ENCODE data around the gene SPRY4. TPM values are rescaled to one million over a fixed set of nuclear protein-coding genes. Genes with fewer than 3 reads are reported as not detected.

The SPRY4 gene
- polyA plus RNA-seq, 2 donors = 0.65 to 1.3 TPM

GRCh38 chr5:142317753-142318152 is 7.1 kb downstream of the SPRY4 start:
- peaks cover 0 to 5% of the 10 kb centered on the region in 2 donors for H3K36me3 ChIP-seq (ENCODE audit: control insufficient read depth in 2 of 2, insufficient read depth in 2 of 2, low read length in 1 of 2)
- no peak overlapping the region for H3K4me3 ChIP-seq (ENCODE audit: low read depth in 1 of 2, low read length in 2 of 2)
- no peaks in the 10 kb centered on the region for H3K9me3 ChIP-seq (ENCODE audit: control insufficient read depth in 2 of 2, insufficient read depth in 1 of 2, low read depth in 1 of 2, low read length in 1 of 2)
- no peak overlapping the region for H3K27ac ChIP-seq (ENCODE audit: low read depth in 2 of 2, low read length in 1 of 2)
- 69 to 77% methylated on average over 5 of the region's 5 CpGs for whole genome bisulfite sequencing, 2 donors
- peaks cover 0 to 2% of the 10 kb centered on the region in 2 donors for H3K27me3 ChIP-seq (ENCODE audit: control insufficient read depth in 1 of 2, insufficient read depth in 2 of 2, low read length in 2 of 2)
- H3K4me1 ChIP-seq (ENCODE audit: control insufficient read depth in 2 of 2, insufficient read depth in 2 of 2, low read length in 1 of 2) = no peaks in the 10 kb centered on the region

- Histone ChIP-seq H3K27ac (ENCODE audit: low read depth in 2 of 2, low read length in 1 of 2) (no peak overlapping the region), H3K4me1 (ENCODE audit: control insufficient read depth in 2 of 2, insufficient read depth in 2 of 2, low read length in 1 of 2) (no peaks in the 10 kb centered on the region), H3K27me3 (ENCODE audit: control insufficient read depth in 1 of 2, insufficient read depth in 2 of 2, low read length in 2 of 2) (no peaks in the 10 kb centered on the region), H3K9me3 (ENCODE audit: control insufficient read depth in 2 of 2, insufficient read depth in 1 of 2, low read depth in 1 of 2, low read length in 1 of 2) (no peaks in the 10 kb centered on the region), H3K36me3 (ENCODE audit: control insufficient read depth in 2 of 2, insufficient read depth in 2 of 2, low read length in 1 of 2) (peaks cover 0 to 5% of the 10 kb centered on the region in 2 donors), H3K4me3 (ENCODE audit: low read depth in 1 of 2, low read length in 2 of 2) (no peak overlapping the region)
- WGBS, 2 donors = 65 to 68% methylated on average over 5 of the region's 5 CpGs
These were observed 7.6 kb downstream of the SPRY4 start for GRCh38 chr5:142317173-142317572.

DNA sequence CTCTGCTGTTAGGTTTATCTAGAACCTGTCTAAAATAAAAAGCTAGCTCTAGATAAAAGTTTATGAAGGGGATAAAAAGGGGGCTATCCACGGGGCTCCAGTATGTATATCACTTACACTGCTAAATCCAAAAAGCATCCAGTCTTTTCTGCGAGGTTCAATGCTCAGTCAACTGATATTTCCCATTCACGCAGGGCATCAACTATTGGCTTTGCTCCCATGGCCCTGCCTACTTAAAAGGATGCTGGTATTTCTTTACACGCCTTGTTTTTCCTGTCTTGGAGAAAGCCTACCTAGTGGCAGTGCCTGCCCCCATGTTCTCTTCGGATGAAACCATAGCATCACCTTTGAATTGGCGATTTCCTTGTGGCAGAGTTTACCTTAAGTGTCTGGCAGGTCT is 8.1 kb downstream of the SPRY4 start:
- Histone ChIP-seq H3K27ac (ENCODE audit: low read depth in 2 of 2, low read length in 1 of 2) (no peak overlapping the region), H3K4me1 (ENCODE audit: control insufficient read depth in 2 of 2, insufficient read depth in 2 of 2, low read length in 1 of 2) (no peaks in the 10 kb centered on the region), H3K9me3 (ENCODE audit: control insufficient read depth in 2 of 2, insufficient read depth in 1 of 2, low read depth in 1 of 2, low read length in 1 of 2) (no peaks in the 10 kb centered on the region), H3K36me3 (ENCODE audit: control insufficient read depth in 2 of 2, insufficient read depth in 2 of 2, low read length in 1 of 2) (peaks cover 0 to 5% of the 10 kb centered on the region in 2 donors), H3K4me3 (ENCODE audit: low read depth in 1 of 2, low read length in 2 of 2) (no peak overlapping the region), H3K27me3 (ENCODE audit: control insufficient read depth in 1 of 2, insufficient read depth in 2 of 2, low read length in 2 of 2) (no peaks in the 10 kb centered on the region)
- 63 to 66% methylated on average over 6 of the region's 6 CpGs for WGBS, 2 donors

DNA sequence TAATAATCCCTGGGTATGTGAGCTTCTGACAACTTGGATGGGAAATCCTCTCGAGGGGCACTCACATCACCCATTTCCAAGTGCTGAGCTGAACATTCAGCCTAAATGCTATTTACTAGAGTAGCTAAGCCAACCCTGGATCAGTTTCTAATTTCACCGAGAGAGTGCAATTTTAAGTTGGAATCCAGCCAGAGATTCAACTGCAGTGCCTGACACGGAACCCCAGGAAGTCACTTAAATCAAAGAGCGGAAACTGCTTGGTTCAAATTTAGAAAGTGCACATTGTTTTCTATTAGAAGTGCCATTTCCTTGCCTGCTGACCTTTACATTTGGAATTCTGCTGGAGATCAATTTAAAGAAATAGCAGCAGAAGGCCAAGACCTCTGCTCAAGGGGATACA is 8.8 kb downstream of the SPRY4 start:
- Histone ChIP-seq H3K27ac (ENCODE audit: low read depth in 2 of 2, low read length in 1 of 2) (no peak overlapping the region), H3K27me3 (ENCODE audit: control insufficient read depth in 1 of 2, insufficient read depth in 2 of 2, low read length in 2 of 2) (no peaks in the 10 kb centered on the region), H3K4me1 (ENCODE audit: control insufficient read depth in 2 of 2, insufficient read depth in 2 of 2, low read length in 1 of 2) (no peaks in the 10 kb centered on the region), H3K4me3 (ENCODE audit: low read depth in 1 of 2, low read length in 2 of 2) (no peak overlapping the region), H3K36me3 (ENCODE audit: control insufficient read depth in 2 of 2, insufficient read depth in 2 of 2, low read length in 1 of 2) (peaks cover 0 to 5% of the 10 kb centered on the region in 2 donors), H3K9me3 (ENCODE audit: control insufficient read depth in 2 of 2, insufficient read depth in 1 of 2, low read depth in 1 of 2, low read length in 1 of 2) (no peaks in the 10 kb centered on the region)
- WGBS, 2 donors = 15 to 19% methylated on average over 4 of the region's 4 CpGs

- no peak overlapping the region for H3K27ac ChIP-seq (ENCODE audit: low read depth in 2 of 2, low read length in 1 of 2)
- no peak overlapping the region for H3K4me3 ChIP-seq (ENCODE audit: low read depth in 1 of 2, low read length in 2 of 2)
- H3K27me3 ChIP-seq (ENCODE audit: control insufficient read depth in 1 of 2, insufficient read depth in 2 of 2, low read length in 2 of 2) = no peaks in the 10 kb centered on the region
- no peaks in the 10 kb centered on the region for H3K4me1 ChIP-seq (ENCODE audit: control insufficient read depth in 2 of 2, insufficient read depth in 2 of 2, low read length in 1 of 2)
- 92 to 95% methylated on average over 6 of the region's 6 CpGs for WGBS, 2 donors
- peaks cover 0 to 5% of the 10 kb centered on the region in 2 donors for H3K36me3 ChIP-seq (ENCODE audit: control insufficient read depth in 2 of 2, insufficient read depth in 2 of 2, low read length in 1 of 2)
- H3K9me3 ChIP-seq (ENCODE audit: control insufficient read depth in 2 of 2, insufficient read depth in 1 of 2, low read depth in 1 of 2, low read length in 1 of 2) = no peaks in the 10 kb centered on the region
These were observed 9.5 kb downstream of the SPRY4 start for GRCh38 chr5:142315096-142315900.

DNA sequence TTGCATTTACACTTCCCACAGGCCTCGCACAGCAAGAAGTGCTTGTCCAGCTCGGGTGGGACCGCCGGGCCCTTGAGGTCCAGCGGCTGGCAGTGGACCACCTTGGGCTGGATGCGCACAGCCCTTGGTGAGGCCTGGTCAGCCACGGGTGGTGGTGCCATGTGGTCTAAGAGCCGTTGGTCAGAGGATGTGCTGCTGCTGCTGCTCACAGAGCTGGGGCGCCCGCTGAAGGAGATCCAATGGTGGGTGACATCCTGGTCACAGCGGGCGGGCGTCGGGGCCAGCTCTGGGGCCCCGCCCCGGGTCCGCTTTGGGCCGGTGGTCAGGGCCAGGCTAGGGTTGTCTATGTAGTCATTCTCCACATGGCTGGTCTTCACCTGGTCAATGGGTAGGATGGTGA is 10.2 kb downstream of the SPRY4 start:
- WGBS, 2 donors = 91 to 93% methylated on average over 18 of the region's 18 CpGs
- Histone ChIP-seq H3K36me3 (ENCODE audit: control insufficient read depth in 2 of 2, insufficient read depth in 2 of 2, low read length in 1 of 2) (peaks cover 0 to 5% of the 10 kb centered on the region in 2 donors), H3K27me3 (ENCODE audit: control insufficient read depth in 1 of 2, insufficient read depth in 2 of 2, low read length in 2 of 2) (no peaks in the 10 kb centered on the region), H3K4me3 (ENCODE audit: low read depth in 1 of 2, low read length in 2 of 2) (no peak overlapping the region), H3K27ac (ENCODE audit: low read depth in 2 of 2, low read length in 1 of 2) (no peak overlapping the region), H3K4me1 (ENCODE audit: control insufficient read depth in 2 of 2, insufficient read depth in 2 of 2, low read length in 1 of 2) (no peaks in the 10 kb centered on the region), H3K9me3 (ENCODE audit: control insufficient read depth in 2 of 2, insufficient read depth in 1 of 2, low read depth in 1 of 2, low read length in 1 of 2) (no peaks in the 10 kb centered on the region)

- Histone ChIP-seq H3K36me3 (ENCODE audit: control insufficient read depth in 2 of 2, insufficient read depth in 2 of 2, low read length in 1 of 2) (peaks cover 0 to 5% of the 10 kb centered on the region in 2 donors), H3K9me3 (ENCODE audit: control insufficient read depth in 2 of 2, insufficient read depth in 1 of 2, low read depth in 1 of 2, low read length in 1 of 2) (no peaks in the 10 kb centered on the region), H3K27ac (ENCODE audit: low read depth in 2 of 2, low read length in 1 of 2) (no peak overlapping the region), H3K27me3 (ENCODE audit: control insufficient read depth in 1 of 2, insufficient read depth in 2 of 2, low read length in 2 of 2) (no peaks in the 10 kb centered on the region), H3K4me3 (ENCODE audit: low read depth in 1 of 2, low read length in 2 of 2) (no peak overlapping the region), H3K4me1 (ENCODE audit: control insufficient read depth in 2 of 2, insufficient read depth in 2 of 2, low read length in 1 of 2) (no peaks in the 10 kb centered on the region)
- WGBS, 2 donors = 87 to 90% methylated on average over 20 of the region's 20 CpGs
These were observed 10.7 kb downstream of the SPRY4 start for GRCh38 chr5:142314109-142314508.

DNA sequence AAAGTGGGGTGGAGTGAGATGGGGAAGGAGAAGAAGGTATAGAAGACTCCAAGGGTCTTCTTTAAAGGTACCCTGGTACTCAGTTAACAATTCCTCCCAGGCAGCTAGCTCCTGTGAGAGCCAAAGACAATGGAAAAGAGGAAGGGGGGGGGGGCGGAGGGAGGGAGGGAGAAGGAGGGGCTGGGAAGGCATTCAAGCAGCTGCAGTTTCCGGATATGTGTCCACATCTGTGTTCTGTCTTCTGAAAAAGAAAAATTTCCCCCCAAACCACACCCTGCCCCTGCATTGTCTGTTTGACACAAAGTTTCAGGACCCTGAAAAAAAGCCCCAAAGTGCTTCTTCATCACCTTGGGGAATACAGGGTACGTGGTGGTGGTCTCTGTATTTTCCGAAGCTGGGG is 11.1 kb downstream of the SPRY4 start:
- H3K9me3 ChIP-seq (ENCODE audit: control insufficient read depth in 2 of 2, insufficient read depth in 1 of 2, low read depth in 1 of 2, low read length in 1 of 2) = no peaks in the 10 kb centered on the region
- H3K27ac ChIP-seq (ENCODE audit: low read depth in 2 of 2, low read length in 1 of 2) = no peak overlapping the region
- H3K36me3 ChIP-seq (ENCODE audit: control insufficient read depth in 2 of 2, insufficient read depth in 2 of 2, low read length in 1 of 2) = peaks cover 0 to 5% of the 10 kb centered on the region in 2 donors

GRCh38 chr5:142313275-142313674 is 11.5 kb downstream of the SPRY4 start:
- Histone ChIP-seq H3K9me3 (ENCODE audit: control insufficient read depth in 2 of 2, insufficient read depth in 1 of 2, low read depth in 1 of 2, low read length in 1 of 2) (no peaks in the 10 kb centered on the region), H3K36me3 (ENCODE audit: control insufficient read depth in 2 of 2, insufficient read depth in 2 of 2, low read length in 1 of 2) (peaks cover 0 to 5% of the 10 kb centered on the region in 2 donors), H3K4me1 (ENCODE audit: control insufficient read depth in 2 of 2, insufficient read depth in 2 of 2, low read length in 1 of 2) (no peaks in the 10 kb centered on the region), H3K4me3 (ENCODE audit: low read depth in 1 of 2, low read length in 2 of 2) (no peak overlapping the region), H3K27ac (ENCODE audit: low read depth in 2 of 2, low read length in 1 of 2) (no peak overlapping the region), H3K27me3 (ENCODE audit: control insufficient read depth in 1 of 2, insufficient read depth in 2 of 2, low read length in 2 of 2) (no peaks in the 10 kb centered on the region)
- 84 to 86% methylated on average over 10 of the region's 10 CpGs for WGBS, 2 donors

More for the DNA sequence above, 11.1 kb downstream of the SPRY4 start:
- Histone ChIP-seq H3K27me3 (ENCODE audit: control insufficient read depth in 1 of 2, insufficient read depth in 2 of 2, low read length in 2 of 2) (no peaks in the 10 kb centered on the region), H3K4me1 (ENCODE audit: control insufficient read depth in 2 of 2, insufficient read depth in 2 of 2, low read length in 1 of 2) (no peaks in the 10 kb centered on the region), H3K4me3 (ENCODE audit: low read depth in 1 of 2, low read length in 2 of 2) (no peak overlapping the region)
- WGBS, 2 donors = 62 to 73% methylated on average over 4 of the region's 4 CpGs

DNA sequence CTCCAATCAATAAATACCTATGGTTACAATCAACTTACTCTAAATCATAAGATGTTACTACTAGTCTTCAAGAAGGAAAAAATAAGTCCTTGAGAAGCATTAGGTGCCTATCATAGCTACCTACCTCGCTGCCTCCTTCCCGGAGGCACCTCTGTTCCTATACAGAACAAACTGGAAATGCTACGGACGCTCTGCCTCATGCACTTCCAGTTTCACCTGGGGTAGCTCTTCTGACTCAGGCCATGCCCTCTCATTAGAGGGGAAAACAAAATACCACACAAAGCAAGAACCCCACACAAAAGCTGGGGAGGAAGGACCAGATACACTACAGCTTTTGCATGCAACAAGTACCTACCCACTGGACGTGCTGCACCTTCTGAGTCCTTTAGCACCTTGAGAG is 12.4 kb downstream of the SPRY4 start:
- Histone ChIP-seq H3K36me3 (ENCODE audit: control insufficient read depth in 2 of 2, insufficient read depth in 2 of 2, low read length in 1 of 2) (peaks cover 0 to 5% of the 10 kb centered on the region in 2 donors), H3K27ac (ENCODE audit: low read depth in 2 of 2, low read length in 1 of 2) (no peak overlapping the region), H3K4me3 (ENCODE audit: low read depth in 1 of 2, low read length in 2 of 2) (no peak overlapping the region), H3K27me3 (ENCODE audit: control insufficient read depth in 1 of 2, insufficient read depth in 2 of 2, low read length in 2 of 2) (no peaks in the 10 kb centered on the region), H3K4me1 (ENCODE audit: control insufficient read depth in 2 of 2, insufficient read depth in 2 of 2, low read length in 1 of 2) (no peaks in the 10 kb centered on the region), H3K9me3 (ENCODE audit: control insufficient read depth in 2 of 2, insufficient read depth in 1 of 2, low read depth in 1 of 2, low read length in 1 of 2) (no peaks in the 10 kb centered on the region)
- 90 to 91% methylated on average over 5 of the region's 5 CpGs for WGBS, 2 donors
